Measurements from ENCODE around the gene ETNK1.

ETNK1 gene

GRCh38 chr12:22640851-22641250 lies 15.9 kb downstream of the ETNK1 start:
- no peaks in the 10 kb centered on the region for H3K4me1 ChIP-seq (ENCODE audit: control insufficient read depth, insufficient read depth, low read length)
- H3K27me3 ChIP-seq (ENCODE audit: control insufficient read depth, insufficient read depth, low read length), result no peaks in the 10 kb centered on the region
- no peaks in the 10 kb centered on the region for H3K36me3 ChIP-seq (ENCODE audit: control insufficient read depth, insufficient read depth, low read length)
- no peak overlapping the region for H3K4me3 ChIP-seq (ENCODE audit: low read depth, low read length)
- H3K9me3 ChIP-seq (ENCODE audit: control insufficient read depth, insufficient read depth, low read length), result no peaks in the 10 kb centered on the region
- no peak overlapping the region for H3K9ac ChIP-seq (ENCODE audit: low read depth, low read length)

- Histone ChIP-seq H3K36me3 (ENCODE audit: control insufficient read depth, insufficient read depth, low read length) (no peaks in the 10 kb centered on the region), H3K4me1 (ENCODE audit: control insufficient read depth, insufficient read depth, low read length) (no peaks in the 10 kb centered on the region), H3K27me3 (ENCODE audit: control insufficient read depth, insufficient read depth, low read length) (no peaks in the 10 kb centered on the region), H3K9me3 (ENCODE audit: control insufficient read depth, insufficient read depth, low read length) (no peaks in the 10 kb centered on the region), H3K9ac (ENCODE audit: low read depth, low read length) (no peak overlapping the region), H3K4me3 (ENCODE audit: low read depth, low read length) (no peak overlapping the region)
Observed at GRCh38 chr12:22641353-22642053, 16.5 kb downstream of the ETNK1 start.

- Histone ChIP-seq H3K4me1 (ENCODE audit: control insufficient read depth, insufficient read depth, low read length) (peaks cover 8% of the 10 kb centered on the region), H3K27me3 (ENCODE audit: control insufficient read depth, insufficient read depth, low read length) (no peaks in the 10 kb centered on the region), H3K4me3 (ENCODE audit: low read depth, low read length) (no peak overlapping the region), H3K9me3 (ENCODE audit: control insufficient read depth, insufficient read depth, low read length) (no peaks in the 10 kb centered on the region), H3K9ac (ENCODE audit: low read depth, low read length) (no peak overlapping the region), H3K36me3 (ENCODE audit: control insufficient read depth, insufficient read depth, low read length) (no peaks in the 10 kb centered on the region)
Observed at GRCh38 chr12:22648668-22649067, 23.7 kb downstream of the ETNK1 start.

GRCh38 chr12:22653075-22653474 lies 28.1 kb downstream of the ETNK1 start:
- Histone ChIP-seq H3K4me3 (ENCODE audit: low read depth, low read length) (no peak overlapping the region), H3K27me3 (ENCODE audit: control insufficient read depth, insufficient read depth, low read length) (no peaks in the 10 kb centered on the region), H3K4me1 (ENCODE audit: control insufficient read depth, insufficient read depth, low read length) (peaks cover 8% of the 10 kb centered on the region), H3K9ac (ENCODE audit: low read depth, low read length) (no peak overlapping the region), H3K9me3 (ENCODE audit: control insufficient read depth, insufficient read depth, low read length) (no peaks in the 10 kb centered on the region), H3K36me3 (ENCODE audit: control insufficient read depth, insufficient read depth, low read length) (no peaks in the 10 kb centered on the region)

GRCh38 chr12:22653791-22654190 lies 28.8 kb downstream of the ETNK1 start:
- Histone ChIP-seq H3K36me3 (ENCODE audit: control insufficient read depth, insufficient read depth, low read length) (no peaks in the 10 kb centered on the region), H3K27me3 (ENCODE audit: control insufficient read depth, insufficient read depth, low read length) (no peaks in the 10 kb centered on the region), H3K9ac (ENCODE audit: low read depth, low read length) (no peak overlapping the region), H3K9me3 (ENCODE audit: control insufficient read depth, insufficient read depth, low read length) (no peaks in the 10 kb centered on the region), H3K4me1 (ENCODE audit: control insufficient read depth, insufficient read depth, low read length) (peaks cover 8% of the 10 kb centered on the region), H3K4me3 (ENCODE audit: low read depth, low read length) (no peak overlapping the region)

- no peak overlapping the region for H3K4me3 ChIP-seq (ENCODE audit: low read depth, low read length)
- H3K27me3 ChIP-seq (ENCODE audit: control insufficient read depth, insufficient read depth, low read length), result no peaks in the 10 kb centered on the region
- no peaks in the 10 kb centered on the region for H3K9me3 ChIP-seq (ENCODE audit: control insufficient read depth, insufficient read depth, low read length)
- no peak overlapping the region for H3K9ac ChIP-seq (ENCODE audit: low read depth, low read length)
- H3K4me1 ChIP-seq (ENCODE audit: control insufficient read depth, insufficient read depth, low read length), result peaks cover 3% of the 10 kb centered on the region
- no peaks in the 10 kb centered on the region for H3K36me3 ChIP-seq (ENCODE audit: control insufficient read depth, insufficient read depth, low read length)
Observed at GRCh38 chr12:22656376-22656775, 31.4 kb downstream of the ETNK1 start.

GRCh38 chr12:22656831-22657230 lies 31.9 kb downstream of the ETNK1 start:
- Histone ChIP-seq H3K4me1 (ENCODE audit: control insufficient read depth, insufficient read depth, low read length) (peaks cover 3% of the 10 kb centered on the region), H3K36me3 (ENCODE audit: control insufficient read depth, insufficient read depth, low read length) (no peaks in the 10 kb centered on the region), H3K9me3 (ENCODE audit: control insufficient read depth, insufficient read depth, low read length) (no peaks in the 10 kb centered on the region), H3K4me3 (ENCODE audit: low read depth, low read length) (no peak overlapping the region), H3K9ac (ENCODE audit: low read depth, low read length) (no peak overlapping the region), H3K27me3 (ENCODE audit: control insufficient read depth, insufficient read depth, low read length) (no peaks in the 10 kb centered on the region)

- no peaks in the 10 kb centered on the region for H3K9me3 ChIP-seq (ENCODE audit: control insufficient read depth, insufficient read depth, low read length)
- no peak overlapping the region for H3K9ac ChIP-seq (ENCODE audit: low read depth, low read length)
- peaks cover 3% of the 10 kb centered on the region for H3K4me1 ChIP-seq (ENCODE audit: control insufficient read depth, insufficient read depth, low read length)
- H3K27me3 ChIP-seq (ENCODE audit: control insufficient read depth, insufficient read depth, low read length), result no peaks in the 10 kb centered on the region
- no peaks in the 10 kb centered on the region for H3K36me3 ChIP-seq (ENCODE audit: control insufficient read depth, insufficient read depth, low read length)
- H3K4me3 ChIP-seq (ENCODE audit: low read depth, low read length), result no peak overlapping the region
Observed at GRCh38 chr12:22657538-22657937, 32.6 kb downstream of the ETNK1 start.

GRCh38 chr12:22658214-22658613 lies 33.2 kb downstream of the ETNK1 start:
- H3K36me3 ChIP-seq (ENCODE audit: control insufficient read depth, insufficient read depth, low read length), result no peaks in the 10 kb centered on the region

GRCh38 chr12:22662356-22662755 lies 37.4 kb downstream of the ETNK1 start:
- Histone ChIP-seq H3K4me3 (ENCODE audit: low read depth, low read length) (no peak overlapping the region), H3K27me3 (ENCODE audit: control insufficient read depth, insufficient read depth, low read length) (no peaks in the 10 kb centered on the region), H3K9ac (ENCODE audit: low read depth, low read length) (no peak overlapping the region), H3K9me3 (ENCODE audit: control insufficient read depth, insufficient read depth, low read length) (no peaks in the 10 kb centered on the region), H3K4me1 (ENCODE audit: control insufficient read depth, insufficient read depth, low read length) (no peaks in the 10 kb centered on the region), H3K36me3 (ENCODE audit: control insufficient read depth, insufficient read depth, low read length) (no peaks in the 10 kb centered on the region)

More at GRCh38 chr12:22658214-22658613, 33.2 kb downstream of the ETNK1 start:
- H3K4me1 ChIP-seq (ENCODE audit: control insufficient read depth, insufficient read depth, low read length), result peaks cover 2% of the 10 kb centered on the region
- H3K9me3 ChIP-seq (ENCODE audit: control insufficient read depth, insufficient read depth, low read length), result no peaks in the 10 kb centered on the region
- no peak overlapping the region for H3K9ac ChIP-seq (ENCODE audit: low read depth, low read length)
- H3K4me3 ChIP-seq (ENCODE audit: low read depth, low read length), result no peak overlapping the region
- no peaks in the 10 kb centered on the region for H3K27me3 ChIP-seq (ENCODE audit: control insufficient read depth, insufficient read depth, low read length)

GRCh38 chr12:22665476-22665875 lies 40.5 kb downstream of the ETNK1 start:
- Histone ChIP-seq H3K36me3 (ENCODE audit: control insufficient read depth, insufficient read depth, low read length) (no peaks in the 10 kb centered on the region), H3K27me3 (ENCODE audit: control insufficient read depth, insufficient read depth, low read length) (no peaks in the 10 kb centered on the region)

GRCh38 chr12:22667122-22667521 lies 42.2 kb downstream of the ETNK1 start:
- Histone ChIP-seq H3K9me3 (ENCODE audit: control insufficient read depth, insufficient read depth, low read length) (no peaks in the 10 kb centered on the region), H3K27me3 (ENCODE audit: control insufficient read depth, insufficient read depth, low read length) (no peaks in the 10 kb centered on the region), H3K4me1 (ENCODE audit: control insufficient read depth, insufficient read depth, low read length) (no peaks in the 10 kb centered on the region), H3K4me3 (ENCODE audit: low read depth, low read length) (no peak overlapping the region), H3K9ac (ENCODE audit: low read depth, low read length) (no peak overlapping the region), H3K36me3 (ENCODE audit: control insufficient read depth, insufficient read depth, low read length) (no peaks in the 10 kb centered on the region)

More at GRCh38 chr12:22665476-22665875, 40.5 kb downstream of the ETNK1 start:
- Histone ChIP-seq H3K4me3 (ENCODE audit: low read depth, low read length) (no peak overlapping the region), H3K9ac (ENCODE audit: low read depth, low read length) (no peak overlapping the region), H3K4me1 (ENCODE audit: control insufficient read depth, insufficient read depth, low read length) (no peaks in the 10 kb centered on the region), H3K9me3 (ENCODE audit: control insufficient read depth, insufficient read depth, low read length) (no peaks in the 10 kb centered on the region)
